RKO (cell line): ENCODE results near the gene PLEKHF1.

Experiments used
- DNase-seq: peaks from one replicate; pipeline ENCODE4 v3.0.0-alpha.2; 2016; ENCODE audit warnings: low spot score

Gene PLEKHF1

DNA sequence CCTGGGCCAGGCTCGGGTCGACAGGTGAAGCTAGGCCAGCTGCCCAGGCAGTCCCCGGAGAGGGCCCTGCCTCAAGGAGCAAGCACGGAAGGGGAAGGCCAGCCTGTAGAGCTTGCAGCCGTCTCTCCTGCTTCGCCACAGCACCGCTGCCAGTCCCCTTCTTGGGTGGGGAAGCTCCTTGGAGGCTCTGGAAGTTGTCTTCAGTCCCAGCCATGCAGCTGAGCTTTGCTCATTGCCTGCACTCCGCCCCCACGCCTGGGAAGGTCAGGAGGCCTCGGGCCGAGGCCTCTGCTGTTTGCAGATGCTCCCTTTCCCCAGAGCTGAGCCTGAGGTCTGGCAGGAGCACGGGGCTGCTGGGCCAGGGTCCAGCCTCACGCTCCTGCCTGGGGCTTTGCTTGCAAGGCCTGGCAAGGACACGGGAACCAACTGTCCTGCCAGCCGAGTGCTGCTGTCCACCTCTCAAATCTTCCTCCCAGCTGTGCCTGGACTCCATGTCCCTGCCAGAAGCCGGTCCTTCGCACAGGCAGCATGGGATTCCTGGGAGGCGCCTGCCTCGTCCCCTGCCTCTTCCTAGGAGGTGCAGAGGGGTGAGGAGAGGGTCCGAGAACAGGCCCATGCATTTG is 13.3 kb downstream of the PLEKHF1 start:
- no peak for DNase-seq

DNA sequence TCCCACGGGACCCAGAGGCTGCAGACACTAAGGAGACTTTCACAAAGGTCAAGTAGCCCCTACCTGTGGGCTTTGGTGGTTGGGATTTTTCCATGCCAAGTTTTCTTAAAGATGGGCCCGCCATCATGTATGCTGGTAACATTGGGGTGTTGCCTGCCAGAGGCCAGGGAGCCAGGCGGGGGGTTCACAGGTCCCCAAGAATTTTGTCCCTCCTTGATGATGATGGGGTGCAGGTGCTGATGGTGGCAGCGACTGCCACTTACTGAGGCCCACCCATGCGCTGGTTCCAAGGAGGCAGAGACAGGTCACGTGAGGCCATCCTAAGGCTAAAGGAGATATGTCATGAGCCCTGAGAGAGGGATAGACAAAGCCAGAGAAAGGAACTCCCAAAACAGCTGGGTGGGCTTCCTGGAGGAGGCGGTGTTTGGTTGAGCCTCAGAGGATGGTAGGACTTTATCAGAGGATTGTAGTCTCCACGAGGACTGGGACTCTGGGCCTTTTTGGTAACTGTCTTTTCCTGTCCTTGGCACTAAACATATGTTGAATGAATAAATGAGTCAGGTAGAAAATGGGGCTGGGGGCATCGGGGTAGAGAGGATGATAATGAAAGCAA is 14.4 kb downstream of the PLEKHF1 start:
- no peak for DNase-seq

DNA sequence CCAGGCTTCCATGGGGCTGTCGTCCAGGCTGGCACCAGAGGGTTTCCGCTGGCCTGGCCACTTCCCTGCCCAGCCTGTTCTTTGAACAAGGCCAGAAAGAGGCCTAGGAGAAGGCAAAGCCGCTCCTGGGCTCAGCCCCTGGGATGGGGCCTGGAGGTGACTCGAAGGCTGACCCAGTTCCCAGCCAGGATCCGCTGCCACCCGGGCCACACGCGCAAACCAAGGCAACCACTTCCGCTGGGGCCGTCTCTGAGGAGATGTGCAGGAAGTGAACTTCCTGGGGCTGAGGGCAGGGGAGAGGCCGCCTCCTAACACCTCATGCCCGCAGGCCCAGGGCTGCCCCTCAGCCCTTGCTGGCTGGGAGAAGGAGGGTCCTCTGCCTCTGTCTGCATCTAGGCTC is 15.2 kb downstream of the PLEKHF1 start:
- no peak for DNase-seq

DNA sequence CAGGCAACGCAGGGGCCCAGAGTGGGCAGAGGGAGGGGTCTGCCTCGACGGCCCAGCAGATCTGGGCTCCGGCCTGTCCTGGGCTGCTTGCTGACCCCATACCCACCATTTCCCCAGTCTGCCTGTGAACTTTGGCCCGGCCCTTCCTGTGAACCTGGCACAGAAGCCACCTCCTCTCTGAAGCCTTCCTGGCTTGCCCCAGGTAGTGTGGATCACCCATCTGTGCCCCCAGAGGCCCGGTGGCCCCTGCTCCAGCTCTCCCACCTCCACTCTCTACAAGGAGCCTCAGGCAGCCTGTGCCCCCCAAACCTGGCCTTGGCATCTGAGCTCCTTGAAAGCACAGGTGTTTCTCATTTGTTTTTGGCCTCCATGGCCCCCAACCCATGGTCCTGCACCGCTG is 15.7 kb downstream of the PLEKHF1 start:
- no peak for DNase-seq

DNA sequence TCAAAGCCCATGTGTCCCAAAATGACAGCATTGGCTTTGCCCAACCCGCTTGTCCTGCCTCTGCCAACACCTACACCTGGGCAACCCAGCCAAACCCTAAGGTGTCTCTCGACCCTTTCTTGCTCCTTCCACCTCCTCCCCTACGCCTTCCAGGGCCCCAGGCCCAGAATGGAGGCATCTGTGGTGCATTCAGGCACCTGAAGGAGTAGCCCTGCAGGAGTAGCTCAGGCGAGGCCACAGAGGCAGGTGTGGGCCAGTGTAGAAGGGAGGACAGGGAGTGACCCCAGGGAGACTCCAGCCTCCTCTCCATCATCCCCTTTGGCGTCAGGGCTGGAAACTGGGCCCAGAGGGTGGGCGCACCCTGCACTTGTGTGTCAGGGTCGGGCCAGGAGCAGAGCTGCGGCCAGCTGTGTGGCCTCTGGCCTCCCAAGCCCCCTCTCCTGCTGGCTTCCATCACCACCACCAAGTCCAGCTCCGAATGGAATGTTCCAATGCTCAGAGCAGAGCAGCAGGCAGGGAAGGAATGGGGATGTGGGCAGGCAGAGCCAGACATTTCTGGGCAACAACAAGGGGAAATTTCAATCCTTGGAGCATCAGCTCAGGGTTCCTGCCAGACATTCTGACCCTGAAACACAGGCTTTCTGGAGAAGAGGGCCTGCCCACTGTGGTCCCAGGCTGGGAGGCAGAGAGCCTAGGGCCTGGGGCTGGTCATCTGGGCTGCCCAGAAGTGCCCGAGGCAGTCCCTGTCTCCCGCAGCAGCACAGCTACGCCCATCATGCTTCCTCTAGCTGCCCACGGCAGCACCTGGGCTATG is 16.4 kb downstream of the PLEKHF1 start:
- DNase-seq: no peak

DNA sequence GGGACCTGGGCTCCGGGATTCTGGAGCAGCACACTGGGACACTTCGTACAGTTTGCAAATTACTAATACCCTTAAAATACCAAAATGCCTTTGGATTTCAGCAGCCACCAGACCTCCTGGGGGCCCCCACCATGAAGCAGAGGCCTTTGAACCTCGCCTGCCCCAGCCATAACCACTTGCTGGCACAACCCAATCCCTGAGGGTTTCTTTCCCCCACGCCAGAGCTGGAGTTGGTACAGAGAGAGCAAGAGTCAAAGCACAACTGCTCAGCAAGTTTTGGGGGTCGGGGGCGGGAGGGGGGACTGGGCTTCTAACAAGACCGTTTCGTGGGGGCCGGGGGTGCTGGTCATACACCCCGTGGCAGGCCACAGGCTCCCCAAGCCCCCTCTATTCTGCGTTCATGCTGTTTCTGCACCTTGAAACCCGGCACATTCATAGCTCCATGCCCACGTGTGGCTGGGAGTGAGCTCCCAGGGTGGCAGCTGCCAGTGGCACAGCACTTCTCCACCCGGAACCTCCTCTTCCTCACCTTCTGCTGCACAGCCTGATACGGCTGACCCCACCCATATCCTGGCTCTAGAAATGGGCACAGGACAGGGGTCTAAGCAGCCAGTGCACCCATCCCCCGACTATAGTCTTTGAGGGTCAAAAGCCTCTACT is 17.1 kb downstream of the PLEKHF1 start:
- DNase-seq: no peak

DNA sequence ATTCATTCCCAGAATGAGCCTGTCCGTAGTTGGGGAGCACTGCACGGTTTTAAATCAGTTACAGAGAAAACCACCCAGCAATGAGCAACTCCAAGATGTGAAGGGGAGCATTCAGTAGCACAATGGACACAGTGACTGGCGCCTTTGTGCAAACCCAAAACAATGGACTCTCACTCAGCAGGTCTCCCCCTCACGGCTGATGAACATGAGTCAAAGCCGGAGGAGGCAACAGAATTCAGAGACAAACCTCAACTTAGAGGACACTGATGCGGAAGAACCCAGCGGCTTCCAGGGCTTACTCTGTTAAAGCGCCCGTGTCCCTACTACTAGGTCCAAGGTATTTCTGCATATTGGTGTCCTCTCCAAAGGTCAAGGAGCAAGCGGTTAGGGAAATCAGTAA is 17.7 kb downstream of the PLEKHF1 start:
- no peak for DNase-seq

DNA sequence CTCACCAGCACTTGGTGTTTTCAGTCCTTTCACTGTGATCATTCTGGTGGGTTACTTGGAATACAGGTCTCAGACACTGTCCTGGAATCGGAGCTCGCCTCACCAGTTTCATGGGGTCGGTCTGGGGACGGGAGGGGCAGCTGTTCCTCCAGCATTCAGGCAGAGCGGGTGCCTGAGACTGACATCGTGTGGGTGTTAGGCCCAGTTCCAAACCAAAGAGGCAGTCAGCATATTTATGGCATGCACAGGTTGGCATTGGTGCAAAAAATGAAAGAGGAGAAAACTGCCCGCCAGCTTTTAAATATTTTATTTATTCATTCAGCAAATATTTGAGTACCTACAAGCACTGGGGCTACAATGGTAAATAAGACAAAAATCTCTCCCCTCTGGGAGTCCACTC is 20.1 kb downstream of the PLEKHF1 start:
- DNase-seq: no peak

DNA sequence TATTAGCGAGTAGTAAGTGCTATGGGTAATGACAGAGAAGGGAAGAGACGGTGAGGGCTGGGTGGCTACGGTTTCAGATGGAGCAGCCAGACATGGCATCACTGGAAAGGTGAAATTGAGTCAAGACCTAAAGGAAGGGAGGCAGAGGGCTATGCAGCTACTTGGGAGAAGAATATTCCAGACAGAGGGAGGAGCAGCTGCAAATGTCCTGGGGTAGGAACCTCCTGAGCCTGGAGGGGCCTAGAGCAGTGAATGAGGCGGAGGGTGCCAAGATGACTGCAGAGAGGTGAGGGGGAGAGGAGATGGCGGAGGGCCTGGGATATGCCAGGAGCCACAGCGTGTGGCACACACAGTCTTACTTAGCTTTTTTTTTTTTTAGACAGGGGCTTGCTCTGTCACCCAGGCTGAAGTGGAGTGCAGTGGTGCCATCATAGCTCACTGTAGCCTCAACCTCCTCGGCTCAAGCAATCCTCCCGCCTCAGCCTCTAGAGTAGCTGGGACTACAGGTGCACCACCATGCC is 21.1 kb downstream of the PLEKHF1 start:
- no peak for DNase-seq

DNA sequence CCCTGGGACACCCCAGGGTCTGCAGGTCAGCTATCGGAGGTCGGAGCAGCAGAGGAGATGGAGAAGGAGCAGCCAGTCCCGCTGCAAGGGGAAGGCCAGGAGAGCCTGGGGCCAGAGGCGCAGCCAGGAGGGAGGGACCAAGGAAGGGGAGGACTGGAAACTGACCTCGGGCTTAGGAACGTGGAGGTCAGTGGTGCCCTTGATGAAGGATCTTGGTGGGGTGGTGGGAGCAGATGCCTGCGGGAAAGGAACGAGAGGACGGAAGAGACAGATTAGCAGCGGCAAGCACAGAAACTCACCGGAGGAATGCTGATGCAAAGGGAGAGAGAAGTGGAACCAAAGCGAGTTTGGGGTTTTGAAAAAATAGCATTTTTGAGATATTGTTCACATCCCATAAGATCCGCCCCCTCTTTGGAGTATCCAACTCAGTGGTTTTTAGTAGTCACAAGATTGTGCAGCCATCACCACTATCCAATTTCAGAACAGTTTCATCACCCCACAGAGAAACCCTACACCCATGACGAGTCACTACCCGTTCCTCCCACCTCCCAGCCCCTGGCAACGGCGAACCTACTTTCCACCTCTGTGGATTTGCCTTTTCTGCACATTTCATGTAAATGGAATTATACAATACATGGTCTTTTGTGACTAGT is 22.1 kb downstream of the PLEKHF1 start:
- DNase-seq: peak; percentile 87

DNA sequence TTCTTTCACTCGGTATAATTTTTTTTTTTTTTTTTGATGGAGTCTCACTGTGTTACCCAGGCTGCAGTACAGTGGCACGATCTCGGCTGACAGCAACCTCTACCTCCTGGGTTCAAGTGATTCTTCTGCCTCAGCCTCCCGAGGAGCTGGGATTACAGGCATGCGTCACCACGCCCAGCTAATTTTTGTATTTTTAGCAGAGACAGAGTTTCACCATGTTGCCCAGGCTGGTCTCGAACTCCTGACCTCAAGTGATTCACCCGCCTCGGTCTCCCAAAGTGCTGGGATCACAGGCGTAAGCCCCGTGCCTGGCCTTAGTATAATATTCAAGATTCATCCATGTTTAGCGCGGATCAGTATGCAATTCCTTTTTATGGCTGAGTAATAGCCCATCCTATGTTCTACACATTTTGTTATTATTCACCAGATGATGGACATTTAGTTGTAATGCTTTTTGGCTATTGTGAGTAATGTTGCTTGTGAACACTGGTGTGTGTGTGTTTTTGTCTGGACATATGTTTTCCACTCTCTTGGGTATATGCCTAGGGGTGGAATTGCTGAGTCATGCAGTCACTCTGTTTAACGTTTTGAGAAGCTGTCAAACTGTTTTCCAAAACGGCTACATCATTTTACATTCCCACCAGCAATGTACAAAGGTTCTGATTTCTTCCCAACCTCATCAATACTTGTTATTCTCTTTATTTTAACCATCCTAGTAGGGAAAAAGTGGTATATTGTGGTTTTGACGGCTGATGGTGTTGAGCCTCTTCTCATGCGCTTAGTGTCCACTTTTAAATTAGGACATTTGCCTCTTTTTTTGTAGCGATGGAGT is 22.9 kb downstream of the PLEKHF1 start:
- peak; percentile 38 for DNase-seq

DNA sequence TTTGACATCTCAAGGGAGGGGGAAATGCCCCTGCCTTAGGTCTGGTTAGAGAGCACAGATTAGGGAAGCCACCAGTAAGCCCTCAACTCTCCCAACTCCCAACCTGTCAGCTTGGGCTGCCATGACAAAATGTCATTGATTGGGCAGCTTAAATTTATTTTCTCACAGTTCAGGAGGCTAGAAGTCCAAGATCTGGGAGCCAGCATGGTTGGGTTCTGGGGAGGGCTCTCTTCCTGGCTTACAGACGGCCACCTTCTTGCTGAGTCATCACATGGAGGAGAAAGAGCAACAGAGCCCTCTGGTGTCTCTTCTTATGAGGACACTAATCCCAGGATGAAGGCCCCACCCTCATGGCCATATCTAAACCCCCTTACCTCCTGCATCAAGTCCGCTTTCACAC is 25.6 kb downstream of the PLEKHF1 start:
- DNase-seq: peak; percentile 78

DNA sequence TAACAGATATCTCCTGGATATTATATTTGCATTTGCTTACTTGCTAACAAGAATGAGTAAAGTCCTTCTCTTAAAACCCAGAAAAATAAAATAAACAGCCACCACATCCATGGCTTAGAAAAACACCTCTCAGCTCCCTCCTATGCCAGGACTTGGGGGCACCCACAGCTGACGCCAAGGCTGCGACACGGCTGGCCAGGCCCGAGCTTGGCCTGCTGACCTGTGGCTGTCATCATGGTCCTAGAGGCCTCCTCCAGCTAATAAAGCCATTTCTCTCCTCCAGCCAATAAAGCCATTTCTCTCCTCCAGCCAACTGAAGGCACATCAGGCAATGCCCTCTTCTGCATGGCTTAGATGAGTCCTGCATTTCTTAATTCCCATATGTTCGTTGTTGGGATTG is 28.9 kb downstream of the PLEKHF1 start:
- DNase-seq: no peak

DNA sequence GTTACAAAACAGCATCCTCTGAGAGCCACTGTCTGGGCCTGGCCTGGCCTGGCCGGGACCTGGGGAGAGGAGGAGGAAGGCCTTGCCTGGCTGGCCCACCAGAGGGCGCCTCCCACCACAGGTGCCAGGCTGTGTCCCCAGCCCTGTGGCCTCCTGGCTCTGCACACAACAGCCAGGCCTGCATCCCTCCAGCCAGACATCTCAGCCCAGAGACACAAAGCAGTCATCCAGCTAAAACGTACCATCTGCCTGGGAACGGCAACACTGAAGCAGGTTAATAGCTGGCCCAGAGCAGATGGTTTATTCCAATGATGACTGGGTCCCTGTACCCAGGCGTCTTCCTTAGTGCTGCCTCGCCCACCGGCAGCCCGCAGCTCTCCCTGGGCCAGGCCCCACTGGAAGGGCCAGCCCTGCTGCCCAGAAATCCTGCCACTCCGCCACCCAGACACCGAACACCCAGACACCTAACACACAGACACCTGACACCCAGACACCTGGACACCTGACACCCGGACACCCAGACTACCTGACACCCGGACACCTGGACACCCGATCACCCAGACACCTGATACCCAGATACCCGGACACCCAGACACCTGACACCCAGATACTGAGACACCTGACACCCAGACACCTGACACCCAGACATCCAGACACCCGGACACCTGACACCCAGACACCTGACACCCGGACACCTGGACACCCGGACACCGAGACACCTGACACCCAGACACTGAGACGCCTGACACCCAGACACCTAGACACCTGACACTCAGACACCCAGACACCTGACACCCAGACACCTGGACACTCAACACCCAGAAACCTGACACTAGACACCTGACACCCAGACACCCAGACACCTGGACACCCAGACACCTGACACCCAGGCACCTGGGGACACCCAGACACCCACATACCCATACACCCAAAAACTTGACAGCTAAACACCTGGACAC is 29.7 kb downstream of the PLEKHF1 start:
- DNase-seq: peak; percentile 75

DNA sequence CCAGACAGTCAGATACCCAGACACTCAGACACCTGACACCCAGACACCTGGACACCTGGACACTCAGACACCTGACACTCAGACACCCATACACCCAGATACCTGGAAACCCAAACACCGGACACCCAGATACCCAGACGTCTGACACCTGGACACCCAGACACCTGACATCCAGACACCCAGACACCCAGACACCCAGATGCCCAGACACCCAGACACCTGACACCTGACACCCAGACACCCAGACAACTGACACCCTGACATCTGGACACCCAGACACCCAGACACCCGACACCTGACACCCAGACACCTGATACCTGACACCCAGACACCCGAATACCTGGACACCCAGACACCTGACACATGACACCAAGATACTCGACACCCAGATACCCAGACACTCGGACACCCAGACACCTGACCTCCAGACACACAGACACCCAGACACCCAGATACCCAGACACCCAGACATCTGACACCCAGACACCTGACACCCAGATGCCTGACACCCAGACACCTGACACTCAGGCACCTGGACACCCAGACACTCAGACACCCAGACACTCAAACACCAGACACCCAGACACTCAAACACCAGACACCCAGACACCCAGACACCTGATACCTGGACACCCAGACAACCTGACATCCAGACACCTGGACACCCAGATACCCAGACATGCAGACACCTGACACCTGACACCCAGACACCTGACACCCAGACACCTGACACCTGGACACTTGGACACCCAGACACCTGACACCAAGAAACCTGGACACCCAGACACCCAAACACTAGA is 30.7 kb downstream of the PLEKHF1 start:
- no peak for DNase-seq

DNA sequence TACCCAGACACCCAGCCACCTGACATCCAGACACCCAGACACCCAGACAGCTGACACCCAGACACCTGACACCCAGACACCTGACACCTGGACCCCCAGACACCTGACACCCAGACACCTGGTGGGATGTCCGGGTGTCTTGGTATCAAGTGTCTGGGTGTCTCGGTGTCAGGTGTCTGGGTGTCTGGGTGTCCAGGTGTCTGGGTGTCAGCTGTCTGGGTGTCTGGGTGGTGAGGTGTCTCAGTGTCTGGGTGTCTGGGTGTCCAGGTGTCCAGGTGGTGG is 31.2 kb downstream of the PLEKHF1 start:
- no peak for DNase-seq

DNA sequence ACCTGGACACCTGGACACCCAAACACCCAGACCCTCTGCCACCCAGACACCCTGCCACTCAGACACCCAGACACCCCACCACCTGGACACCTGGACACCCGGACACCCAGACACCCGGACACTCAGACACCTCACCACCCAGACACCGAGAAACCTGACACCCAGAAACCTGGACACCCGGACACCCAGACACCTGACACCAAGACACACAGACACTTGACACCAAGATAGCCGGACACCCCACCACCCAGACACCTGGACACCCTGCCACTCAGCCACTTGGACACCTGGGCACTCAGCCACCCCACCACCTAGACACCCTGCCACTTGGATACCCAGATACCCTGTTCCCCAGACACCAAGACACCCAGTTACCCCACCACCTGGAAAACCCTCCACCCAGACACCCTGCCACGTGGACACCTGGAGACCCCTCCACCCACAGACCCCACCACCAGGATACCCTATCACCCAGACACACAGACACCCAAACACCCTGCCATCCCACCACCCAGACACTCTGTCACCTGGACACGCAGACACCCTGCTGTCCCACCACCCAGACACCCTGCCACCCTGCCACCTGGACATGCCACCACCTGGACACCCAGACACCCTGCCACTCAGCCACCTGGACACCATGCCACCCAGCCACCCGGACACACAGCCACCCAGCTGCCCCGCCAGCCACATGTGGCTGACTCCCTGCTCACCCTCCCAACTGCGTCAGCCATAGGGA is 32.4 kb downstream of the PLEKHF1 start:
- no peak for DNase-seq

DNA sequence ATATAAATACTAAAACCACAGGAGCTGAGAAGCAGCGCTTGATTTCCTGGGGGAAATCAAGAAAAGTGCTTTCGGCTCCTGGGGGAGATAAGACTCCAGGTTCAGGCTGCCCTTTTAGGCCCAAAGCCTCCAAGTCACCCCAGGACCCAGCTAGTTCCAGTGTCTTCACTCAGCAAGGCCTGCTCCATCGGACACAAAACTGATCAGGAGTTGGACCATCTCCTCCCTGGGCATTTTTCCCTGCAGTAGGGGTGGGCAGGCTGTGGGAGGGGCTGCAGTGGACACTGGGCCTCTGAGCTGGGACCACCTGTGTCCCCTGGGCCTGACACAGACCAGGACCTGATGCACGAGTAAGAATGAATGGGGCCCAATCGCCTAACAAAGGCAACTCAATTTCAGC is 34.6 kb downstream of the PLEKHF1 start:
- no peak for DNase-seq

DNA sequence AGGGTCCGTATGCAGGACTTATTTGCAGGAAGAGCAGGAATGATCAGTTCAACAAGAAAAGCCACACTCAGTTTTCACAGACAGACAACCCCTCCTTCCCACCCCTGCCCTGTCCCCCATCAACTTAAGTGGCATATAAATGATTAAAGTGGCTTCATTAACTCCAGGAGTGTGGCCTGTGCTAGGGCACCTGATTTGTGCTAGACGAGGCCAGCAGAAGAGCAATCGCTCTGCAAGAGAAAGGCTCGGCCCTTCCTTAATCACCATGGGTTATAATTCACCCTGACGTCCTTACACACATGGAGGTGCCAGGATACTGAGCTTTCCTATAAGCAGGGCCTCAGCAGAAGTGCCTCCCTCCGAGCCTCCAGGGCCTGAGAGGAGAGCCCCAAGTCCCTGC is 35.2 kb downstream of the PLEKHF1 start:
- no peak for DNase-seq
